OCI-LY1 (cell line): ENCODE results near the gene POTEI.
"Not testable (repeated sequence)": the region's sequence is repeated elsewhere in the genome, so short reads cannot be mapped to it uniquely, and the experiment has no call there.

Experiments used
- H2AFZ ChIP-seq: fragments of 200-600 bp; sonication (generic), shearing (Covaris generic); 2 replicates; pipeline ENCODE4 v1.6.0; 2014; ENCODE audit warnings: antibody characterized with exemption, mild to moderate bottlenecking, low read length
- H3F3A ChIP-seq: fragments of 200-600 bp; sonication (generic), shearing (Covaris generic); 2 replicates; pipeline ENCODE4 v1.6.0; 2014; ENCODE audit warnings: mild to moderate bottlenecking, antibody characterized with exemption, low read length, moderate library complexity; ENCODE audit not compliant: insufficient read depth
- H3K27ac ChIP-seq: fragments of 200-600 bp; sonication (generic); 2 replicates; pipeline ENCODE4 v1.5.1; 2014; ENCODE audit warnings: low read length, mixed run types, mild to moderate bottlenecking, low read depth; ENCODE audit not compliant: poor library complexity, severe bottlenecking
- H3K27me3 ChIP-seq: fragments of 200-600 bp; sonication (generic); 2 replicates; pipeline ENCODE4 v1.6.0; 2014; ENCODE audit warnings: antibody characterized with exemption, mild to moderate bottlenecking, low read length, moderate library complexity; ENCODE audit not compliant: insufficient read depth
- H3K36me3 ChIP-seq: fragments of 200-600 bp; sonication (generic); 2 replicates; pipeline ENCODE4 v1.6.1; 2014; ENCODE audit warnings: mild to moderate bottlenecking, antibody characterized with exemption, low read length, moderate library complexity, mixed read lengths; ENCODE audit not compliant: insufficient read depth
- H3K4me1 ChIP-seq: fragments of 200-600 bp; sonication (generic); 2 replicates; pipeline ENCODE4 v1.5.1; 2014; ENCODE audit warnings: mild to moderate bottlenecking, low read length, moderate library complexity; ENCODE audit not compliant: insufficient read depth, severe bottlenecking
- H3K4me2 ChIP-seq: fragments of 200-600 bp; sonication (generic), shearing (Covaris generic); 2 replicates; pipeline ENCODE4 v1.6.1; 2014; ENCODE audit warnings: low read length
- H3K4me3 ChIP-seq: fragments of 200-600 bp; sonication (generic); 2 replicates; pipeline ENCODE4 v1.5.1; 2014; ENCODE audit warnings: low read length, low read depth, mild to moderate bottlenecking, mixed read lengths; ENCODE audit not compliant: poor library complexity, severe bottlenecking
- H3K79me2 ChIP-seq: fragments of 200-600 bp; shearing (Covaris generic); 2 replicates; pipeline ENCODE4 v1.6.1; 2016; ENCODE audit warnings: mixed run types, low read length, mixed read lengths; ENCODE audit not compliant: insufficient read depth
- H3K9ac ChIP-seq: fragments of 200-600 bp; sonication (generic), shearing (Covaris generic); 2 replicates; pipeline ENCODE4 v1.6.1; 2014; ENCODE audit warnings: mild to moderate bottlenecking, low read length, mixed read lengths
- H3K9me2 ChIP-seq: fragments of 200-600 bp; sonication (generic), shearing (Covaris generic); 2 replicates; pipeline ENCODE4 v1.6.1; 2014; ENCODE audit warnings: low read depth, mild to moderate bottlenecking, low read length, mixed read lengths
- H3K9me3 ChIP-seq: fragments of 200-600 bp; shearing (Covaris generic); 2 replicates; pipeline ENCODE4 v1.6.1; 2014; ENCODE audit warnings: low read length, mixed read lengths
- H4K20me1 ChIP-seq: fragments of 200-600 bp; sonication (generic), shearing (Covaris generic); 2 replicates; pipeline ENCODE4 v1.6.0; 2016; ENCODE audit warnings: mild to moderate bottlenecking, low read length; ENCODE audit not compliant: insufficient read depth
- CTCF ChIP-seq: fragments of 200-600 bp; sonication (generic), shearing (Covaris generic); IDR thresholded peaks from 2 replicates; pipeline ENCODE4 v1.5.1; 2017; ENCODE audit warnings: mild to moderate bottlenecking, antibody characterized with exemption, low read length, moderate library complexity, mixed read lengths

POTEI gene

GRCh38 chr2:130454712-130455083, 54.4 kb downstream of the POTEI start:
- not testable (repeated sequence) for H3K9ac ChIP-seq, H3K27ac ChIP-seq, H3K4me2 ChIP-seq, H3K79me2 ChIP-seq, H4K20me1 ChIP-seq, H3K4me3 ChIP-seq, H3K4me1 ChIP-seq, H3F3A ChIP-seq, H3K9me3 ChIP-seq, H3K9me2 ChIP-seq, H3K27me3 ChIP-seq, H2AFZ ChIP-seq, H3K36me3 ChIP-seq
- peak; percentile 23; the same call in 1 of the 2 replicates for TF ChIP-seq CTCF

GRCh38 chr2:130453955-130454711, 55.0 kb downstream of the POTEI start:
- not testable (repeated sequence) for H3K9me3 ChIP-seq, H3K4me3 ChIP-seq, H3K27ac ChIP-seq, H3K9ac ChIP-seq, H3K79me2 ChIP-seq, H3K4me2 ChIP-seq, H3K27me3 ChIP-seq, H2AFZ ChIP-seq, H3K36me3 ChIP-seq, H3K9me2 ChIP-seq, H3F3A ChIP-seq, H3K4me1 ChIP-seq, H4K20me1 ChIP-seq

GRCh38 chr2:130452897-130453296, 56.2 kb downstream of the POTEI start:
- not testable (repeated sequence) for H3K27ac ChIP-seq, H3K9ac ChIP-seq, H3K4me3 ChIP-seq, H3K4me2 ChIP-seq, H3K9me2 ChIP-seq, H3F3A ChIP-seq, H3K4me1 ChIP-seq, H3K27me3 ChIP-seq, H3K36me3 ChIP-seq, H3K9me3 ChIP-seq, H2AFZ ChIP-seq, H3K79me2 ChIP-seq, H4K20me1 ChIP-seq

GRCh38 chr2:130451823-130452222, 57.3 kb downstream of the POTEI start:
- not testable (repeated sequence) for H3F3A ChIP-seq, H4K20me1 ChIP-seq, H3K9ac ChIP-seq, H3K9me2 ChIP-seq, H2AFZ ChIP-seq, H3K4me1 ChIP-seq, H3K27ac ChIP-seq, H3K4me2 ChIP-seq, H3K27me3 ChIP-seq, H3K36me3 ChIP-seq, H3K9me3 ChIP-seq, H3K79me2 ChIP-seq, H3K4me3 ChIP-seq

- not testable (repeated sequence) for H3K4me2 ChIP-seq, H4K20me1 ChIP-seq, H3K4me3 ChIP-seq, H3K27ac ChIP-seq, H3K9me2 ChIP-seq, H3K27me3 ChIP-seq, H3K9me3 ChIP-seq, H2AFZ ChIP-seq, H3F3A ChIP-seq, H3K4me1 ChIP-seq, H3K36me3 ChIP-seq, H3K9ac ChIP-seq, H3K79me2 ChIP-seq
These were observed 57.9 kb downstream of the POTEI start for GRCh38 chr2:130451278-130451677.

GRCh38 chr2:130450366-130450765, 58.8 kb downstream of the POTEI start:
- H3K79me2 ChIP-seq, H3K4me1 ChIP-seq, H3K9ac ChIP-seq, H3K4me3 ChIP-seq, H3K36me3 ChIP-seq, H3K27ac ChIP-seq, H3K4me2 ChIP-seq, H4K20me1 ChIP-seq, H3K9me2 ChIP-seq, H2AFZ ChIP-seq, H3F3A ChIP-seq, H3K9me3 ChIP-seq, H3K27me3 ChIP-seq: not testable (repeated sequence)
